ENCODE results near the gene MAP3K13. TPM values are rescaled to one million over a fixed set of nuclear protein-coding genes. Genes with fewer than 3 reads are reported as not detected.
"Not testable (repeated sequence)": the region's sequence is repeated elsewhere in the genome, so short reads cannot be mapped to it uniquely, and the experiment has no call there.

The MAP3K13 gene
- total RNA-seq, 1 experiment from 2014 or later: 21.0 TPM

DNA sequence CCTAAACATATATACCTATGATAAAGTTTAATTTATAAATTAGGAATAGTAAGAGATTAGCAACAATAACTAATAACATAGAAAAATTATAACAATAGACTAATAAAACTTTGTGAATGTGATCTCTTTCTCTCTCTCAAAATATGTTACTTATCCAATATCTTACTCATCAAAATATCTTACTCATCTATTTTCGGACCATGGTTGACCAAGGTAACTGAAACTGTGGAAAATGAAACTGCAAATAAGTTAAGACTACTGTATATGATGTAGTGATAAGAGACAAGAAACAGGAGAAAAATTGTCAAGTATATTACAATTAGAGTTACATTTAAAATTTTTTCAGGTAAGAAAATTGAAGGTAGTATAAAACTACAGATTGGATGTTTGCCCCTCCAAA lies 19.2 kb downstream of the MAP3K13 start:
- RAD21 ChIA-PET (ENCODE audit: low non-redundant PET in 1 of 2, low total read pairs in 2 of 2, uncharacterized antibody in 2 of 2, unreplicated experiment in 2 of 2): no interaction called here
- no peak overlapping the region for H3K4me2 ChIP-seq (ENCODE audit: low read length)

DNA sequence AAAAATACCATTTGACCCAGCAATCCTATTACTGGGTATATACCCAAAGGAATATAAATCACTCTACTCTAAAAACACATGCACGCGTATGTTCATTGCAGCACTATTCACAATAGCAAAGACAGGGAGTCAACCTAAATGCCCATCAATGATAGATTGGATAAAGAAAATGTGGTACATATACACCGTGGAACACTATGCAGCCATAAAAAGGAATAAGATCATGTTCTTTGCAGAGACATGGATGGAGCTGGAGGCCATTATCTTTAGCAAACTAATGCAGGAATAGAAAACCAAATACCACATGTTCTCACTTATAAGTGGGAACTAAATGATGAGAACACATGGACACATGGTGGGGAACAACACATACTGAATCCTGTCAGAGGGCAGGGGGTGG lies 23.6 kb downstream of the MAP3K13 start:
- BruUV-seq (replicated peaks); H3K4me3 ChIP-seq (replicated peaks in 1 of 2; ENCODE audit: low read depth in 1 of 2, low read length in 2 of 2); POLR2A ChIA-PET; H3K36me3 ChIP-seq (ENCODE audit: control insufficient read depth in 1 of 2, insufficient read depth in 2 of 2, low read length in 2 of 2); ATAC-seq; RAD21 ChIA-PET (ENCODE audit: low non-redundant PET in 1 of 2, low total read pairs in 2 of 2, uncharacterized antibody in 2 of 2, unreplicated experiment in 2 of 2); H3K9me2 ChIP-seq (ENCODE audit: insufficient read depth); intact Hi-C loops (cut with micrococcal nuclease); CTCF ChIA-PET; H3K79me2 ChIP-seq (ENCODE audit: insufficient read depth, low read length); H3K27me3 ChIP-seq (ENCODE audit: insufficient read depth, low read length); H4K20me1 ChIP-seq (ENCODE audit: insufficient read depth); H3K27ac ChIP-seq (ENCODE audit: low read depth, low read length); H3K9me3 ChIP-seq (ENCODE audit: control insufficient read depth in 1 of 2, insufficient read depth in 1 of 2, low read depth in 1 of 2, low read length in 2 of 2); H3K4me2 ChIP-seq (ENCODE audit: low read length); H3K9ac ChIP-seq (ENCODE audit: low read length); H3K4me1 ChIP-seq (ENCODE audit: control insufficient read depth in 1 of 2, insufficient read depth in 2 of 2, low read length in 2 of 2); H2AFZ ChIP-seq (ENCODE audit: low read depth, low read length, poor library complexity, severe bottlenecking); DNase-seq (ENCODE audit: low read depth, low spot score): not testable (repeated sequence)

More for the DNA sequence above, 19.2 kb downstream of the MAP3K13 start:
- no peak for ATAC-seq
- H2AFZ ChIP-seq (ENCODE audit: low read depth, low read length, poor library complexity, severe bottlenecking): no peak overlapping the region
- no peak for TF ChIP-seq EZH2phosphoT487 (IDR thresholded peaks at IDR 0.05; ENCODE audit: borderline replicate concordance)
- no peak for TF ChIP-seq SRF (IDR thresholded peaks at IDR 0.05; ENCODE audit: low read depth)
- TF ChIP-seq, protein P1, sequence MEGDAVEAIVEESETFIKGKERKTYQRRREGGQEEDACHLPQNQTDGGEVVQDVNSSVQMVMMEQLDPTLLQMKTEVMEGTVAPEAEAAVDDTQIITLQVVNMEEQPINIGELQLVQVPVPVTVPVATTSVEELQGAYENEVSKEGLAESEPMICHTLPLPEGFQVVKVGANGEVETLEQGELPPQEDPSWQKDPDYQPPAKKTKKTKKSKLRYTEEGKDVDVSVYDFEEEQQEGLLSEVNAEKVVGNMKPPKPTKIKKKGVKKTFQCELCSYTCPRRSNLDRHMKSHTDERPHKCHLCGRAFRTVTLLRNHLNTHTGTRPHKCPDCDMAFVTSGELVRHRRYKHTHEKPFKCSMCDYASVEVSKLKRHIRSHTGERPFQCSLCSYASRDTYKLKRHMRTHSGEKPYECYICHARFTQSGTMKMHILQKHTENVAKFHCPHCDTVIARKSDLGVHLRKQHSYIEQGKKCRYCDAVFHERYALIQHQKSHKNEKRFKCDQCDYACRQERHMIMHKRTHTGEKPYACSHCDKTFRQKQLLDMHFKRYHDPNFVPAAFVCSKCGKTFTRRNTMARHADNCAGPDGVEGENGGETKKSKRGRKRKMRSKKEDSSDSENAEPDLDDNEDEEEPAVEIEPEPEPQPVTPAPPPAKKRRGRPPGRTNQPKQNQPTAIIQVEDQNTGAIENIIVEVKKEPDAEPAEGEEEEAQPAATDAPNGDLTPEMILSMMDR (IDR thresholded peaks at IDR 0.05 in 2 of 3, conservative IDR thresholded peaks at IDR 0.05 in 1 of 3; ENCODE audit: borderline replicate concordance in 1 of 3, insufficient read depth in 1 of 3, low read depth in 2 of 3, low read length in 2 of 3): no peak
- no peak for TF ChIP-seq SIN3A (IDR thresholded peaks at IDR 0.05; ENCODE audit: low read depth)
- no peak for TF ChIP-seq ELF1 (IDR thresholded peaks at IDR 0.05; ENCODE audit: borderline replicate concordance, low read depth)
- no peak for TF ChIP-seq FOSL1 (IDR thresholded peaks at IDR 0.05; ENCODE audit: low read depth)
- TF ChIP-seq, protein P2, sequence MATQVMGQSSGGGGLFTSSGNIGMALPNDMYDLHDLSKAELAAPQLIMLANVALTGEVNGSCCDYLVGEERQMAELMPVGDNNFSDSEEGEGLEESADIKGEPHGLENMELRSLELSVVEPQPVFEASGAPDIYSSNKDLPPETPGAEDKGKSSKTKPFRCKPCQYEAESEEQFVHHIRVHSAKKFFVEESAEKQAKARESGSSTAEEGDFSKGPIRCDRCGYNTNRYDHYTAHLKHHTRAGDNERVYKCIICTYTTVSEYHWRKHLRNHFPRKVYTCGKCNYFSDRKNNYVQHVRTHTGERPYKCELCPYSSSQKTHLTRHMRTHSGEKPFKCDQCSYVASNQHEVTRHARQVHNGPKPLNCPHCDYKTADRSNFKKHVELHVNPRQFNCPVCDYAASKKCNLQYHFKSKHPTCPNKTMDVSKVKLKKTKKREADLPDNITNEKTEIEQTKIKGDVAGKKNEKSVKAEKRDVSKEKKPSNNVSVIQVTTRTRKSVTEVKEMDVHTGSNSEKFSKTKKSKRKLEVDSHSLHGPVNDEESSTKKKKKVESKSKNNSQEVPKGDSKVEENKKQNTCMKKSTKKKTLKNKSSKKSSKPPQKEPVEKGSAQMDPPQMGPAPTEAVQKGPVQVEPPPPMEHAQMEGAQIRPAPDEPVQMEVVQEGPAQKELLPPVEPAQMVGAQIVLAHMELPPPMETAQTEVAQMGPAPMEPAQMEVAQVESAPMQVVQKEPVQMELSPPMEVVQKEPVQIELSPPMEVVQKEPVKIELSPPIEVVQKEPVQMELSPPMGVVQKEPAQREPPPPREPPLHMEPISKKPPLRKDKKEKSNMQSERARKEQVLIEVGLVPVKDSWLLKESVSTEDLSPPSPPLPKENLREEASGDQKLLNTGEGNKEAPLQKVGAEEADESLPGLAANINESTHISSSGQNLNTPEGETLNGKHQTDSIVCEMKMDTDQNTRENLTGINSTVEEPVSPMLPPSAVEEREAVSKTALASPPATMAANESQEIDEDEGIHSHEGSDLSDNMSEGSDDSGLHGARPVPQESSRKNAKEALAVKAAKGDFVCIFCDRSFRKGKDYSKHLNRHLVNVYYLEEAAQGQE (IDR thresholded peaks at IDR 0.05; ENCODE audit: low read depth): no peak
- DNase-seq (ENCODE audit: low read depth, low spot score): no peak
- no peak overlapping the region for H3K9ac ChIP-seq (ENCODE audit: low read length)
- H3K36me3 ChIP-seq (ENCODE audit: control insufficient read depth in 1 of 2, insufficient read depth in 2 of 2, low read length in 2 of 2): no peaks in the 10 kb centered on the region
- no peaks in the 10 kb centered on the region for H4K20me1 ChIP-seq (ENCODE audit: insufficient read depth)
- ChIA-PET POLR2A (no interaction called here), CTCF (no interaction called here)
- no peaks in the 10 kb centered on the region for H3K4me1 ChIP-seq (ENCODE audit: control insufficient read depth in 1 of 2, insufficient read depth in 2 of 2, low read length in 2 of 2)
- no peaks in the 10 kb centered on the region for H3K79me2 ChIP-seq (ENCODE audit: insufficient read depth, low read length)
- intact Hi-C loops (cut with micrococcal nuclease): no loop called here
- no peak overlapping the region for H3K4me3 ChIP-seq (replicated peaks in 1 of 2; ENCODE audit: low read depth in 1 of 2, low read length in 2 of 2)
- no peaks in the 10 kb centered on the region for H3K9me3 ChIP-seq (ENCODE audit: control insufficient read depth in 1 of 2, insufficient read depth in 1 of 2, low read depth in 1 of 2, low read length in 2 of 2)
- no peaks in the 10 kb centered on the region for H3K27me3 ChIP-seq (ENCODE audit: insufficient read depth, low read length)
- no peaks in the 10 kb centered on the region for H3K9me2 ChIP-seq (ENCODE audit: insufficient read depth)
- no TSS peak for BruUV-seq (replicated peaks)
- H3K27ac ChIP-seq (ENCODE audit: low read depth, low read length): no peak overlapping the region

All from HCT116 (cell line).